Neural progenitor cell (in vitro differentiated cells): ENCODE results near the gene SERPINH1.
A peak's percentile ranks its signal among the peaks of the same experiment; 100 is the strongest.

Source experiments
- CTCF ChIP-seq: fragments of 200-600 bp; sonication (generic); IDR thresholded peaks from 2 replicates; pipeline ENCODE4 v1.5.1; 2017; ENCODE audit warnings: antibody characterized with exemption, mild to moderate bottlenecking
- EZH2 ChIP-seq: fragments of 200-600 bp; sonication (generic); IDR thresholded peaks from 2 replicates; pipeline ENCODE4 v1.6.1; 2017; ENCODE audit warnings: antibody characterized with exemption, mild to moderate bottlenecking, moderate library complexity

GRCh38 chr11:75597636-75598035 lies 35.6 kb downstream of the SERPINH1 start:
- TF ChIP-seq CTCF (peak; percentile 79), EZH2 (no peak)
